Right lobe of liver (tissue), 6 donors: ENCODE data around the gene MMP25. TPM values are rescaled to one million over a fixed set of nuclear protein-coding genes. Genes with fewer than 3 reads are reported as not detected.

Experiments
- ATAC-seq, 4 donors: fragments of 200-7000 bp; cut with Tn5 transposase; one replicate each; pipeline ENCODE4 v1.9.1; 2020; ENCODE audit warnings: mild to moderate bottlenecking in 4 of 4, moderate library complexity in 4 of 4
- DNase-seq, 3 donors: peaks; one replicate each; pipeline ENCODE4 v3.0.0-alpha.2; 2020
- H3K27ac ChIP-seq, 3 donors: fragments of 200-600 bp; one replicate each; pipeline ENCODE4 v1.8.0; 2022
- H3K27me3 ChIP-seq, 2 donors: fragments of 200-600 bp; one replicate each; pipeline ENCODE4 v1.8.0; 2022
- H3K36me3 ChIP-seq, 4 donors: fragments of 200-600 bp; sonication (generic) in 1 of 4; one replicate each; pipeline versions ENCODE4 v1.5.1 to v1.8.0; 2017 to 2022; ENCODE audit warnings: control low read depth in 1 of 4
- H3K4me1 ChIP-seq, 4 donors: fragments of 200-600 bp; sonication (generic) in 1 of 4; one replicate each; pipeline versions ENCODE4 v1.5.1 to v1.8.0; 2017 to 2022; ENCODE audit warnings: control low read depth in 1 of 4
- H3K4me3 ChIP-seq, 3 donors: fragments of 200-600 bp; one replicate each; pipeline ENCODE4 v1.8.0; 2022
- H3K9me3 ChIP-seq, 4 donors: fragments of 200-600 bp; sonication (generic) in 1 of 4; one replicate each; pipeline versions ENCODE4 v1.5.1 to v1.8.0; 2017 to 2022; ENCODE audit warnings: control low read depth in 1 of 4
- CTCF ChIP-seq, 4 donors: fragments of 200-600 bp in 3 of 4; fragments of 450-650 bp in 1 of 4; IDR thresholded peaks; one replicate each; pipeline versions ENCODE4 v1.5.1 to v1.8.0; 2016 to 2022; ENCODE audit warnings: antibody characterized with exemption in 4 of 4, mild to moderate bottlenecking in 2 of 4
- POLR2A ChIP-seq: fragments of 450-650 bp; IDR thresholded peaks from one replicate; pipeline ENCODE4 v1.6.1; 2017; ENCODE audit warnings: antibody characterized with exemption, mild to moderate bottlenecking
- WGBS: methylation state at CpG from one replicate; pipeline ENCODE4 v1.1.6; 2018; ENCODE audit warnings: low coverage, low lambda C conversion rate; ENCODE audit not compliant: insufficient coverage; ENCODE audit errors: missing lambda C conversion rate; 5-methylcytosine and 5-hydroxymethylcytosine counted together
- intact Hi-C, 2 donors: fragments of 100-400 bp; cut with DNase I; formaldehyde crosslinking; loops; one replicate each; pipeline versions ENCODE4 v1.11.2 to v1.14.1; 2022
- total RNA-seq, 6 experiments: library from RNA; depleted of rRNA in 2 of 6; stranded (reverse); fragments of >200 nt in 2 of 6; fragmentation: NEBNext Ultra II Directional in 3 of 6; extraction: Animal tissue kit (Norgen Biotek cat#: 25700) in 3 of 6; gene quantifications; one replicate each; pipeline versions ENCODE4 v1.1.0 to v1.2.4, GENCODE V29; 2016 to 2023
- donor health status: DM: no; HTN: yes; CAD: no.
- donor health status: DM: no; HTN: no; CAD: no.
- donor health status: DM: no; HTN: no; CAD: no.
- donor health status: DM: no; HTN: yes; CAD: no.
- donor health status: DM: no; HTN: yes; CAD: no.

MMP25 gene
- total RNA-seq, 6 experiments from 2014 or later, result 1.3 to 2.0 (median 1.6) TPM

DNA sequence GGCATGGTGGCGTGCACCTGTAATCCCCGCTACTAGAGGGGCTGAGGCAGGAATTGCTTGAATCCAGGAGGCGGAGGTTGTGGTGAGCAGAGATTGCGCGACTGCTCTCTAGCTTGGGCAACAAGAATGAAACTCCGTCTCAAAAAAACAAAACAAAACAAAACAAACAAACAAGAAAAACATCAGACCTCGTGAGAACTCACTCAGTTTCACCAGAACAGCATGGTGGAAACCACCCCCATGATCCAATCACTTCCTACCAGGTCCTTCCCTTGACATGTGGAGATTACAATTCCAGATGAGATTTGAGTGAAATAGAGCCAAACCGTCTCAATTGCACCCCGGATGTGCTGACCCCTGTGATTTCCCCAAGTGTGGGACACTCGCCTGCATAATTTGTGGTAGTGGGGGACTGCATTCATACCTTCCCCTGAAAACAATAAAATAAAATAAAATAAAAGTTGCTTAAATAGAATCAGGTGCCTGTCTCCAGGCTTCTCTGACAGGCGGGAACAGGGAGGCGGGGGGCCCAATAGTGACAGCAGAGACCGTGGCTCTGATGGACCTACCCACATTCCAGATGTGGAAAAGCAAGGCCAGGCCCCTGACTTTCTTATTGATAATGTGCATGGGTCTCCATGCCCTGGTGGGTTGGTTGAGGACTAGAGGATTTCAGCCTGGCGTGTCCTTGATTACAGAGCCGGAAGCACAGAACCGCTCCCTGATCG lies 39.7 kb downstream of the MMP25 start:
- no peaks in the 10 kb centered on the region for H3K36me3 ChIP-seq
- no peaks in the 10 kb centered on the region for H3K4me1 ChIP-seq
- intact Hi-C loops, result no loop called here
- 63% methylated on average over 8 of the region's 17 CpGs for WGBS
- peak overlapping the region in 2 of 3 donors; percentile 43 to 65 for H3K27ac ChIP-seq
- TF ChIP-seq POLR2A, result no peak
- TF ChIP-seq CTCF (IDR thresholded peaks at IDR 0.05), result no peak
- no peaks in the 10 kb centered on the region for H3K27me3 ChIP-seq
- ATAC-seq, result no peak
- H3K9me3 ChIP-seq, result no peaks in the 10 kb centered on the region
- H3K4me3 ChIP-seq, result peak overlapping the region in 2 of 3 donors; percentile 12 to 34
- DNase-seq, result no peak

GRCh38 chr16:3086596-3087242 lies 40.4 kb downstream of the MMP25 start:
- Histone ChIP-seq H3K36me3 (no peaks in the 10 kb centered on the region), H3K27ac (peak overlapping the region in 2 of 3 donors; percentile 43 to 65), H3K27me3 (no peaks in the 10 kb centered on the region), H3K4me3 (peak overlapping the region in 2 of 3 donors; percentile 12 to 34), H3K4me1 (no peaks in the 10 kb centered on the region), H3K9me3 (no peaks in the 10 kb centered on the region)
- DNase-seq (no peak), ATAC-seq (peak; percentile 59 to 77 (median 71))
- no peak for TF ChIP-seq CTCF (IDR thresholded peaks at IDR 0.05)
- no peak for TF ChIP-seq POLR2A
- intact Hi-C loops, result no loop called here
- 93% methylated on average over 3 of the region's 14 CpGs for WGBS

DNA sequence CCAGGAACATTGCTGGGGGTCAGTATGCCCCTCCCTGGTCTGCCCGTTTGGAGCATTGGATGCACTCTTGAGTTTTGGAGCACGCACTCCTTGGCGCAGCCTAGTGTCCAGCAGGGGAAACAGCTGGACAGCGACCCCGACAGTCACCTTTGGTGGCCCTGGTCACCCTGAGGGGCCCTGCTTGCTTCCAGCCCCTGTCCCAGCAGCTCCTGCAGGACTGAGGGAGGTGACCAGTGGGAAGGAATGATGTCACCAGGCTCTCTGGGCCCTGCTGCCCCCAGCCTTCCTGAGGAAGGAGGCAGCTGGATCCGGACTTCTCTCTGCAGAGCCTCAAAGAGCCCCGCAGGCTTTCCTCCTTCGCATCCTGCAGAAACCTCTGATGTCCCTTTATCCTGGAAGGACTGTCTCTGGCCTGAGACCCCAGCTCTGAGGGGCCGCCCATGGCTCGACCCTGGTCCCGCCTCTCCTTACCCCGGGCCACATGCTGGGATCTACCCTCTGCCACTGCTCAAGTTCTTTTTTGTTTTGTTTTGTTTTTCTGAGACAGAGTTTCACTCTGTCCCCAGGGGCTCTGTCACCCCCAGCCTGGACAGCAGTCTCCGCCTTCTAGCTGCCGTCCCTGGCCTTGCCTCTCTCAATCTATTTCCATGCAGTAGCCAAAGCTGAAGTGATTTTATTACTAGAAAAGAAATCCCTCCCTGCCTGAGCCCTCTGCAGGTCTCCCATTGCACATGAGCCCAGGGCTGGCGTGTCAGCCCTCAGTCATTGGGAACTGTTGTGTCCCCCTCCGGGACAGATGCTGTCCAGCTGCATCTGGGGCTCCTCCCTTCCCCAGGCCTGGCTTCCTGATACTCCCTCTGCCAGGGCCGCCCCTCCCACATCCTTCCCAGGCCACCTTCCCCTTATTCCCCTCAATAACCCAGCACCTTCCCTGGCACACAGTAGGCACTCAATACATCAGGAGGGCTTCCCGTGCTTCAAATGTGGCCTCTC lies 41.2 kb downstream of the MMP25 start:
- ATAC-seq (peak; percentile 82 to 87 (median 85)), DNase-seq (peak in 2 of 3 donors; percentile 68 to 70)
- Histone ChIP-seq H3K4me3 (peak overlapping the region in 2 of 3 donors; percentile 12 to 34), H3K4me1 (no peaks in the 10 kb centered on the region), H3K27ac (peak overlapping the region in 2 of 3 donors; percentile 43 to 65), H3K36me3 (no peaks in the 10 kb centered on the region), H3K9me3 (no peaks in the 10 kb centered on the region), H3K27me3 (no peaks in the 10 kb centered on the region)
- intact Hi-C loops, result no loop called here
- TF ChIP-seq CTCF (IDR thresholded peaks at IDR 0.05) (peak; percentile 13 to 40 (median 24)), POLR2A (no peak)
- 44% methylated on average over 7 of the region's 18 CpGs for WGBS

- Histone ChIP-seq H3K4me1 (no peaks in the 10 kb centered on the region), H3K27ac (no peak overlapping the region), H3K27me3 (no peaks in the 10 kb centered on the region), H3K4me3 (no peak overlapping the region), H3K9me3 (no peaks in the 10 kb centered on the region), H3K36me3 (no peaks in the 10 kb centered on the region)
- ATAC-seq, result no peak
- TF ChIP-seq CTCF (IDR thresholded peaks at IDR 0.05), result no peak
- TF ChIP-seq POLR2A, result no peak
- intact Hi-C loops, result no loop called here
- DNase-seq, result no peak
- WGBS, result 78% methylated on average over 4 of the region's 7 CpGs
These were observed 42.1 kb downstream of the MMP25 start for GRCh38 chr16:3088450-3088849.
